ENCODE data around the gene CATSPERB. TPM values are rescaled to one million over a fixed set of nuclear protein-coding genes. Genes with fewer than 3 reads are reported as not detected.

CATSPERB gene
- total and polyA plus RNA-seq, 10 of the 15 experiments (the other 5 are each of a cell fraction or from before 2014, with no cell fraction given): not detected

- DNase-seq (ENCODE audit: low read depth, low spot score): no peak
- intact Hi-C loops (cut with micrococcal nuclease; ENCODE audit: unreplicated experiment): no loop called here
- Histone ChIP-seq H3K36me3 (ENCODE audit: control insufficient read depth in 2 of 2, insufficient read depth in 2 of 2, low read length in 1 of 2) (no peaks in the 10 kb centered on the region), H3K27ac (ENCODE audit: control insufficient read depth, insufficient read depth) (no peak overlapping the region), H4K20me1 (ENCODE audit: control insufficient read depth, insufficient read depth) (no peaks in the 10 kb centered on the region), H3K4me2 (ENCODE audit: control insufficient read depth, insufficient read depth) (no peak overlapping the region), H3K9ac (ENCODE audit: control insufficient read depth, insufficient read depth, low read length) (no peak overlapping the region), H3K9me3 (replicated peaks; ENCODE audit: control insufficient read depth, insufficient read depth, low read length) (no peaks in the 10 kb centered on the region), H3K4me3 (no peak overlapping the region), H2AFZ (ENCODE audit: control insufficient read depth, low read depth, low read length) (no peak overlapping the region), H3K27me3 (replicated peaks in 1 of 2; ENCODE audit: control insufficient read depth in 2 of 2, insufficient read depth in 2 of 2, low read length in 1 of 2) (no peaks in the 10 kb centered on the region), H3K4me1 (ENCODE audit: control insufficient read depth, insufficient read depth, low read length) (no peaks in the 10 kb centered on the region), H3K79me2 (ENCODE audit: control insufficient read depth, insufficient read depth, low read length) (no peaks in the 10 kb centered on the region)
- in situ Hi-C loops (cut with MboI): no loop called here
- no peak for ATAC-seq
- FAIRE-seq: no peak
- RAD21 ChIA-PET (ENCODE audit: unreplicated experiment): no interaction called here
- BruUV-seq (replicated peaks): no TSS peak
- TF ChIP-seq TCF7 (IDR thresholded peaks at IDR 0.05; ENCODE audit: borderline replicate concordance): no peak
- TF ChIP-seq GABPA (IDR thresholded peaks at IDR 0.05; ENCODE audit: low read depth): no peak
- SMC1A ChIA-PET (ENCODE audit: uncharacterized antibody, unreplicated experiment): no interaction called here
- POLR2A ChIA-PET: no interaction called here
- 69% methylated on average over 6 of the region's 6 CpGs for WGBS (ENCODE audit: insufficient coverage, insufficient replicate concordance, low lambda C conversion rate, missing lambda C conversion rate)
- CTCF ChIA-PET: no interaction called here
Observed at GRCh38 chr14:91613459-91614112, 118.3 kb downstream of the CATSPERB start.

- no peak for DNase-seq (ENCODE audit: low read depth, low spot score)
- H3K9me3 ChIP-seq (replicated peaks; ENCODE audit: control insufficient read depth, insufficient read depth, low read length): no peaks in the 10 kb centered on the region
- CTCF ChIA-PET: interaction anchor here (1.1 kb wide), 1 partner anchor 35 kb away, joined by 3 read pairs; no protein-coding TSS in a partner anchor
- no peaks in the 10 kb centered on the region for H3K27me3 ChIP-seq (replicated peaks in 1 of 2; ENCODE audit: control insufficient read depth in 2 of 2, insufficient read depth in 2 of 2, low read length in 1 of 2)
- SMC1A ChIA-PET (ENCODE audit: uncharacterized antibody, unreplicated experiment): interaction anchor here (0.6 to 0.9 kb wide), 2 partner anchors 282 to 500 kb away, joined by 3 to 4 read pairs; no protein-coding TSS in a partner anchor
- RAD21 ChIA-PET (ENCODE audit: unreplicated experiment): interaction anchor here (0.5 kb wide), 1 partner anchor 300 kb away, joined by 3 read pairs; no protein-coding TSS in a partner anchor
- no peak overlapping the region for H3K27ac ChIP-seq (ENCODE audit: control insufficient read depth, insufficient read depth)
- in situ Hi-C loops (cut with MboI): no loop called here
- H4K20me1 ChIP-seq (ENCODE audit: control insufficient read depth, insufficient read depth): no peaks in the 10 kb centered on the region
- no peak overlapping the region for H3K4me2 ChIP-seq (ENCODE audit: control insufficient read depth, insufficient read depth)
- H3K9ac ChIP-seq (ENCODE audit: control insufficient read depth, insufficient read depth, low read length): no peak overlapping the region
- 47% methylated on average over 2 of the region's 2 CpGs for WGBS (ENCODE audit: insufficient coverage, insufficient replicate concordance, low lambda C conversion rate, missing lambda C conversion rate)
- intact Hi-C loops (cut with micrococcal nuclease; ENCODE audit: unreplicated experiment): no loop called here
- no TSS peak for BruUV-seq (replicated peaks)
- FAIRE-seq: no peak
- no peak for TF ChIP-seq ATF3 (IDR thresholded peaks at IDR 0.05; ENCODE audit: borderline replicate concordance, extremely low read depth, low read depth, low read length)
- TF ChIP-seq SREBF2 (IDR thresholded peaks at IDR 0.05; ENCODE audit: low read length): no peak
- TF ChIP-seq PBX3 (IDR thresholded peaks at IDR 0.05; ENCODE audit: insufficient replicate concordance, low read depth, low read length): no peak
- H3K4me3 ChIP-seq: no peak overlapping the region
- H2AFZ ChIP-seq (ENCODE audit: control insufficient read depth, low read depth, low read length): no peak overlapping the region
- no peaks in the 10 kb centered on the region for H3K79me2 ChIP-seq (ENCODE audit: control insufficient read depth, insufficient read depth, low read length)
- no peaks in the 10 kb centered on the region for H3K36me3 ChIP-seq (ENCODE audit: control insufficient read depth in 2 of 2, insufficient read depth in 2 of 2, low read length in 1 of 2)
- no peaks in the 10 kb centered on the region for H3K4me1 ChIP-seq (ENCODE audit: control insufficient read depth, insufficient read depth, low read length)
- POLR2A ChIA-PET: no interaction called here
- no peak for ATAC-seq
Observed at GRCh38 chr14:91611528-91611927, 120.4 kb downstream of the CATSPERB start.

Measured in GM12878 (cell line).